ENCODE data around the gene C19orf18.
"Not testable (repeated sequence)": the region's sequence is repeated elsewhere in the genome, so short reads cannot be mapped to it uniquely, and the experiment has no call there.

The C19orf18 gene

DNA sequence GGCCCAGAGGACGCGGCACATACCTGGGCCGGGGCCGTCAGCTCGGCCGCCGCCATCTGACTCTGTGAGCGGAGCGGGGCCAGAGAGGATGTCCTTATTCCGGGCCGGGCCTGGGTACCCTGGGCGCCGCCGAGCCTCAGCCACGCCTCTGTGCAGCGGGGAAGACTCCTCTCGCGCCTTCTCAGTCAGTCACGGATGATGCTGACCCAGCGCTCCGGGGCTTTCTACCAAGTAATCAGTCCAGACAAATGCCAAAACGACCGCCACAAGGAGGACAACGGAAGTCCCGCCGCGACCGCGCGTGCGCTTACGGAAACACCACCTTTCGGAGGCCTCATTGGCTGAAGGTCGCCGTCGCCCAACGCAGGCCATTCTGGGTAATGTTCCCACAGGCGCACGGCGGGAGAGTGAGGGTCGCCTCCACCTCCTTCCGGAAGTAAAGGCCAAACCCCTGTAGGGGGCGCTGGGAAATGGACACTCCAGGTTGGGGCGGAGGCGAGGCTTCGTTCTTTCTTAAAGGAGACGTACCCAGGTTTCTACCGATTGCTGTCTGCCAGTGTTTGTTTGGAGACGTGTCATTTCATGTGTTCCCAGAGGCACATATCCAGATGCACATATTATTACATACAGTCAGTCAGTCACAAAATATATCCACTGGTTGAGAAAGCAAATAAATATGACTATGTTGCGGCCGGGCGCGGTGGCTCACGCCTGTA lies 26.8 kb downstream of the C19orf18 start, which contains the start of gene ZNF256:
TSS of gene ZNF256 (minus strand) at position 288 of the 716 bp plus-strand sequence. CDS start at position 56, 232 bp downstream.
- no peak for FAIRE-seq

DNA sequence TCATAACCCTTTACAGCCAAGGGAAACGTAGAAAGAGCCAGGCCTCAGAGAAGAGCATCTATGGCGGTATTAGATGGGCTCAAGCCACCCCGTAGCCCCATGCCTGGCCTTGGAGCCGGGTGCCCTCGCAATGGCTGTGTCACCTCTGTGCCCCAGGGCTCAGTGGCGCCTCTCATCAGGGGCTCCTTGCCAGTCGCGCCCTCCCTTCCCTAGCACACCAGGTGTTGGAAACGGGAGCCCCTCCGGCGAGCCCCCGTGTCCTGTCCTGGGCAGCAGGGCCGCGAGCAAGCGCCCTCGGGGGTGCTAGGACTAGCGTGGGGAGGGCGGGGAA lies 27.3 kb downstream of the C19orf18 start:
- FAIRE-seq = no peak

DNA sequence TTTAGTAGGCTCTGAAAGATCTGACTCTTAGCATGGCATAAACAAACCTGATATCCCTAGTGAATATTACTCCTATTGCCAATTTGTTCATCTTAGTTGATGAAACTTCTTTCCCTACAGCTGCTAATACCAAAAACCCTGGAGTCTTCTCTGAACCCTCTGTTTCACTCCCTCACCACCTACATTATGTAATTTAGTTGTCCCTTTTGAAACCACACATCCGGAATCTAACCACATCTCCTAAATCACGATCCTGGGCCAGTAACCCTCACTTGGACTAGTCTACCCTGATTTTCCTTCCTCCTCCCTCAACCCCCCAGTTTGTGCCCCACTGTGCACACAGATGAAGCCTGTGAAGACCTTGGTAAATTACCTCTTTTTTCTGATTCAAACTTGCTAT lies 28.0 kb downstream of the C19orf18 start:
- FAIRE-seq = no peak

DNA sequence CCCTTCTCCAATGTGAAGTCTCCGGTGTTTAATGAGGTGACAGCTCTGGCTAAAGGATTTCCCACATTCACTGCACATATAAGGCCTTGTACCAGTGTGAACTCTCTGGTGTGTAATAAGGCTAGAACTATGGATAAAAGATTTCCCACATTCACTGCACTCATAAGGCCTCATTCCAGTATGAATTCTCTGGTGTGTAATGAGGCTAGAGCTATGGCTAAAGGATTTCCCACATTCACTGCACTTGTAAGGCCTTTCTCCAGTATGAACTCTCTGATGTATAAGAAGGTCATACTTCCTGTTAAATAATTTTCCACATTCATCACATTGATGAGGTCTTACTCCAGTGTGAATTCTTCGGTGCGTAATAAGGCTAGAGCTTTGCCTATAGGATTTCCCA lies 32.7 kb downstream of the C19orf18 start:
- no peak for FAIRE-seq

DNA sequence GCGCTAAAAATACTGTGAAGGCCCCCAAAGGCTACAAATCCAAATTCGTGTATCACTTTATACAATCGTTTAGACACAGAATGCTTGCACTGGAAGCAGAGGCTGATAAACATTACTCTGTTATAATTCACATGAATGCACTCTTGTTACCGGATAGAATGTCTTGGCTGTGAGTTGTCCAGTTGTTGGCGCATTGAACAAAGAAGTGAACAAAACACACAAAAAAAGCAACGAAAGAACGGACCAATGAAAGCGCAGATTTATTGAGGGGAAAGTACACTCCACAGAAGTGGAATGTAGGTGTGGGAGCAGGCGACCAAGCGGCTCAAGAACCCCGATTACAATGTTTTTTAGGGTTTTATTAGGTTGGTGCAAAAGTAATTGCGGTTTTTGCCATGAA lies 38.6 kb downstream of the C19orf18 start:
- no peak for FAIRE-seq

DNA sequence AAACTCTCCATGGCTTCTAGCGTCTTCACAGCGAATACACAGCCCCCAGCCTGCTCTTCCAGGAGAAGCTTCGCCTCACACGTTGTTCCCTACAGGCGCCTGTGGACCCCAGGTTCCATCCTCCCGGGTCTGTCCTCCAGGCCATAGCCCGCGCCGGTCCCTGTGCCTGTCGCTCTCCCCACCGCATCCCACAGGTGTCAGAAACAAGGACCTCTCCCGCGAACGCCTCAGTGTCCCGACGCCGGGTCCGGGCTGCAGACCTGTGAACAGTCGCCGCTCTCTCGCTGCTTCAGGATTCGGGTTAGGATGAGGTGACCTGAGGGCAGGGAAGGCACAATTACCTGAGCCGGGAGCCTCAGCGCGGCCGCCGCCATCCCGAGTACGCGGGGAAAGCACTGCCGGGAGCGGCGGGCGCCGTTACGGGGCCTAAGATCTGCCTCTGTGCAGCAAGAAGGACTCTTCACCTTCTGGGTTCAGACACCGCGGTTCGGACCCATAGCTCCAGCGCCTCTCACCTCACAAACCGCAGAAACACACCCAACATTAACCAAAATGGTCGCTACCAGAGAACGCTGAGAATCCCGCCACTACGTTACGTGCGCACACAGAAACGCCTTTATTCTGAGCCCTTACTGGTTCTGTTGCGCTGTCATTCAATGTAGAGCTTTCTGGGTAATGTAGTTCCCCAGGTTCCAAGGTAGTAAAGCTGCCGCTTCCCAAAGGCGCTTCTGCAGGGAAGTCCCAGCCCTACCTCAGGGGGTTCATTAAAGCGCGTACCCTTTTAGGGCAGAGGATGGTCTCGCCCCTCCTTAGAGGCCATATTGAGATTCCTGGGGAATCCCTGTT lies 39.3 kb downstream of the C19orf18 start, which contains the start of gene ZNF418:
TSS of gene ZNF418 (minus strand) at position 583 of the 846 bp plus-strand sequence. CDS start 1,580 bp downstream, outside the sequence.
- FAIRE-seq = no peak

DNA sequence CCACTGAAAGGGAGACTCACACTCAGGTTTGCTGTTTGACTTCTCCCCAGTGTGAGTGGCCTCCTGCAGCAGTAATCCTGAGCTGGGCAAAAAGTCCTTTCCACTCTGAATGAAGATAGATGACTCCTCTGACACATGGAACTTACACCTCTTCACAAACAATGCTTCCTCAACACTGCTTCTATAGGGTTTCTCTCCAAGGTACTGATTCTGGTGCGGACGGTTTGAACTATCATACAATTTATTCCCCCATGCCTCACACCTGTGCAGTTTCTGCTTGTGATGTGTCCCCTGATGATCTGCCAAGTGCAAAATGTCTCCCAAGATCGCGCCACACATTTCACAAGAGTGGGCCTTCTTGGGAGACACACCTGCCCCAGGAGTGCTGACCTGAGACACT lies 46.7 kb downstream of the C19orf18 start:
- FAIRE-seq = no peak

DNA sequence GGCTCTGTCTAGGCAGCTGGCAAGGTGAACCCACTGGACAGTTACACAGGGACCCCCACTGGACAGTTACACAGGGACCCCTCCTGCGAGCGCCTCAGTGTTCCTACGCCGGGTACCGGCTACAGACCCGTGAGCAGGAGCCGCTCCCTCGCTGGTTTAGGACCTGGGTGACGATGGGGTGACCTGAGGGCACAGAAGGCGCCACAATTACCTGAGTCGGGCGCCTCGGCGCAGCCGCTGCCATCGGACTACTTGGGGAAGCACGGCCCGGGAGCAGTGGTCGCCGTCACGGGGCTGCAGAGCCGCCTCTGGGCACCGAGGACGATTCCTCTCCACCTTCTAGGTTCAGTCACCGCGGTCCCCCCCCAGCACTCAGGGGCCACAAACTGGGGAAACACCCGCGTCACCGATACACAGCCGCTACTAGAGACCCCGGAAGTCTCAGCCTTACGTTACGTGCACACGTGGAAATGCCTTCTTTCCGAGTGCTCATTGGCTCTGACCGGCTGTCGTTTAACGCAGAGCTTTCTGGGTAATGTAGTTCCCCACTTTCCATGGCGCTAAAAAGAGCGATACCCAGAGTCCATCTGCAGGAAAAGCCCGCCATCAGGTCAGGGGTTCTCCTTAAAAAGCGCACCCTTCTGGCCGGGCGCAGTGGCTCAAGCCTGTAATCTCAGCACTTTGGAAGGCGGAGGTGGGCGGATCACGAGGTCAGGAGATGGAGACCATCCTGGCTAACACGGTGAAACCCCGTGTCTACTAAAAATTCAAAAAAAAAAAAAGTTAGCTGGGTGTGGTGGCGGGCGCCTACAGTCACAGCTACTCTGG lies 58.0 kb downstream of the C19orf18 start, which contains the start of gene ZNF417:
TSS of gene ZNF417 (minus strand) at position 425 of the 828 bp plus-strand sequence. CDS start at position 244, 181 bp downstream.
- not testable (repeated sequence) for FAIRE-seq

DNA sequence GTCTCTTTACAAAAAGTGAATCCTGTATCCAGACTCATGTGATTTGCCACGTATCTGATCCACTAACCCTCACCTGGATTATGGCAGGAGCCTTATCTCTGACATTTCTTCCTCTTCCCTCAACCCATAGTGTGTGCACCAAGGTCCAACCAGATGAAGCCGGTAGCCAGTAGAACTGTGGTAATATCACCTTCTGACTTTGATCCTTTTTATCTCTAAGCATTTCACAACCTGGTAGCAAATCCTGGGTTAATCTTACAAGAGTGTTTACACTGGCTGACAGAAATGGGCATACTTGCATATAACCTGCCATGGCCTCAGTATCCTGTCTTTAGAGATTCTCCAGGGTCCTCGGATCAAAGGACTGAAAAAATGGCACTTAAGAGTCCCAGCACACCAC lies 59.8 kb downstream of the C19orf18 start:
- no peak for FAIRE-seq

Measured in colon (tissue), 2 donors.